GM10266 (cell line): ENCODE results near the gene TMEM109.

Experiments
- DNase-seq: peaks from one replicate; pipeline ENCODE4 v3.0.0; 2012; ENCODE audit errors: extremely low spot score
- CTCF ChIP-seq: IDR thresholded peaks from 2 replicates; pipeline ENCODE4 v1.5.1; 2012; ENCODE audit warnings: mild to moderate bottlenecking, low read depth; ENCODE audit not compliant: control insufficient read depth, insufficient read depth; ENCODE audit errors: missing control alignments

Gene TMEM109

GRCh38 chr11:60953781-60954180 lies 39.8 kb downstream of the TMEM109 start:
- DNase-seq, result no peak
- no peak for TF ChIP-seq CTCF

- DNase-seq, result peak; percentile 63
- TF ChIP-seq CTCF, result no peak
Measured at GRCh38 chr11:60954421-60954820, 40.5 kb downstream of the TMEM109 start.

DNA sequence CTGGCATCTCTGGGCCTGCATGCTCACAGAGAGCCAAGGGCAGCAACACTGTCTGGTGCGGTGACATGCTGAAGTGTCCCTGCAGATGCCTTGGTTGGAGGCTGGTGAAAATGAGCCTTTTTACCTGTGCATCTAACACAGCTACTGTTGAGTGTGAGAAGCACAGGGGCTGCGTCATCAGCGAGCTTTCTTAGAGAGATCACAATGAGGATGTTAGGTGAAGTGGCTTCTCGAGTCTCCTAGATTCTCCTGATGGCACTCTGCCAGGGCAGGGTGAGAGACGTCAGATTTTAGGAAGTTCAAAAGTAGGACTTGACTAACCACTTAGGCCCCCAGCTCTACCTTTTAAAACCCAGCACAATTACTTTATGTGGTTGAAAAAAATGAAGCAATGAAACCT lies 41.6 kb downstream of the TMEM109 start:
- TF ChIP-seq CTCF, result no peak
- no peak for DNase-seq

DNA sequence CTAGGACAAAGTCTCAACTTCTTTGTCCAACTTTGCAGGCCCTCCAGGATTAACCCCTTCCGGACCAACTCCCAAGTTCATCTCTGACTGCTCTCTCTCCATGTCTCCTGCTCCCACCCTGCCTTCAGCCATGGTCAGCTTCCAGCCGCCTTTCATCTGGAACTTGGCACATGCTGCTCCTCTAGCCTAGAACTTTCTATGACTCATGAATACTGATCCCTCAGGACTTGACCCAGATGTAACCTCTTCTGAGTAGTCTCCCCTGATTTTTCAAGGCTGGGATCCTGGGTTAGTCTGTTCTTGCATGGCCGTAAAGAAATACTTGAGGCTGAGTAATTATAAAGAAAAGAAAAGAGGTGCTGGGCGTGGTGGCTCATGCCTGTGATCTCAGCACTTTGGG lies 43.2 kb downstream of the TMEM109 start:
- no peak for DNase-seq

GRCh38 chr11:60959431-60959830 lies 45.5 kb downstream of the TMEM109 start:
- no peak for DNase-seq
- TF ChIP-seq CTCF, result no peak

More for the DNA sequence above, 43.2 kb downstream of the TMEM109 start:
- no peak for TF ChIP-seq CTCF

DNA sequence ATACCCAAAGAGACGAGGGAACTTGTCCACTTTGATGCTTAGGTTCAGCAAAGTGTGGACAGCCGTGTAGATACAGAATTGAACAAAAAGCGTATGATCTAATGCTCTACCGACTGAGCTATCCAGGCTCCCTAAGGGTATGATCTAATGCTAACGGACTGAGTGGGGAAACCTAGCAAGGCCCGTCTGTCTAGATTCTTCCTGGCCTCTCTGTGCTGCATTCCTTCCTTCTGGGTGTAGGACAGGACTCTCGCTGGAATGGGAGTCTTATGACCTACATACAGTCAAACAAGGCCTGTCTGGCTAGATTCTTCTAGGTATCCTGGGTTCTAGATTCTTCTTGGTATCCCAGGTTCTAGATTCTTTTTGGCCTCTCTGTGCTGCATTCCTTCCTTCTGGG lies 46.4 kb downstream of the TMEM109 start:
- DNase-seq, result no peak
- no peak for TF ChIP-seq CTCF

DNA sequence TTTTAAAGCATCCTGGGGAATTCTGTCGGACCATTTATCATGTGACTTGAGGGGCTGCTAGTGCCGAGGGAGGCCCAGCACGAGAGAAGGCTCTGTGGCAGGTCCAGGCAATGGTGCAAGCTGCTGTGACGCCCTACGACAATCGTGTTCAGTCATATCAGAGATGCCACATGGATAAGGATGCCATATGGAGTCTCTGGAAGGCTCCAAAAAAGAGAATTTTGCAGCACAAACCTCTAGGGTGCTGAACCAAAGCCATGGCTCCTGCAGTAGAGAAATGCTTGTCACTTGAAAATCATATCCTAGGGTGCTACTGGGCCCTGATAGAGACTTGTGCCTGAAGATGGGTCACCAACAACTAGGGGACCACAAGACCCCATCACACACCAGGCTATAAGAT lies 50.8 kb downstream of the TMEM109 start:
- DNase-seq, result no peak
- TF ChIP-seq CTCF, result no peak
